B cell (primary cell): Measurements from ENCODE around the gene FOXP4.

Experiments
- CTCF ChIP-seq: fragments of 200-600 bp; IDR thresholded peaks from one replicate; pipeline ENCODE4 v1.8.0; 2022; ENCODE audit warnings: antibody characterized with exemption, mild to moderate bottlenecking
- EZH2 ChIP-seq: IDR thresholded peaks from 2 replicates; pipeline ENCODE4 v1.6.1; 2012; ENCODE audit warnings: borderline replicate concordance, low read depth, mild to moderate bottlenecking, moderate library complexity, low read length; ENCODE audit not compliant: insufficient read depth, poor library complexity, severe bottlenecking

DNA sequence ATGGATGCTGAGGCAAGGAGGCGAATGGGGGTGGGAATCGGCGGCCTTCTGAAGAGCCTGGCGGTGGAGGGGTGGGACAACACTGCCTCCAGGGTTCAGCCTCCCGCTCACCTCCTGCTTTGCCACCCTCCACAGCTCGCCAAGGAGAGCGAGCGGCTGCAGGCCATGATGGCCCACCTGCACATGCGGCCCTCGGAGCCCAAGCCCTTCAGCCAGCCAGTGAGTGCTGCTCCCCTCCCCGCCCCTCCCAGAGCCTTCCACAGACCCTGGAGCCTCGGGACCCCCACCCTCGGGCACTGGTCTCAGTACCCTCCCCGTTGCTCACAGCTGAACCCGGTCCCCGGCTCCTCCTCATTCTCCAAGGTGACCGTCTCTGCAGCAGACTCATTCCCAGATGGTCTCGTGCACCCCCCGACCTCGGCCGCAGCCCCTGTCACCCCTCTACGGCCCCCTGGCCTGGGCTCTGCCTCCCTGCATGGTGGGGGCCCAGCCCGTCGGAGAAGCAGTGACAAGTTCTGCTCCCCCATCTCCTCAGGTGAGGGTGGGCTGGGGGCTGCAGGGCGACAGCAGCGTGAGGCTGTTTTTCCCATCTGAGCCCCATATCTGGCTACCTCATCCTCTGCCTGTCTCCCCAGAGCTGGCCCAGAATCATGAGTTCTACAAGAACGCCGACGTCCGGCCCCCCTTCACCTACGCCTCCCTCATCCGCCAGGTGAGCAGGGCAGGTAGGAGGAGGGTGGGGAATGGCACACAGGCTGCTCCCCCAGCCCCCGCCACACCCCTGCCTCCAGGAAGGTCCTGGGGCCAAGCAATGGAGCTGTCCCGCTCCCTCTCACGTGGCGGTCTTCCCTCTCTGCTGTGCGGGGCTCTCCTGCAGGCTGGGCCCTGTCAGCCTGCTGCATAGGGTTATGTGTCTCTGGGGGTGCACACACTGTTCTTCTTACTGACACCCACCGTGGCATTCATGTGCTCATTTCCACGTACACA is 43.7 kb downstream of the FOXP4 start:
- TF ChIP-seq CTCF (no peak), EZH2 (no peak)
